ENCODE measurements around the gene C1orf53. TPM values are rescaled to one million over a fixed set of nuclear protein-coding genes. Genes with fewer than 3 reads are reported as not detected.

Gene C1orf53
- total RNA-seq, 2 experiments from 2014 or later = 2.4 to 4.1 TPM

DNA sequence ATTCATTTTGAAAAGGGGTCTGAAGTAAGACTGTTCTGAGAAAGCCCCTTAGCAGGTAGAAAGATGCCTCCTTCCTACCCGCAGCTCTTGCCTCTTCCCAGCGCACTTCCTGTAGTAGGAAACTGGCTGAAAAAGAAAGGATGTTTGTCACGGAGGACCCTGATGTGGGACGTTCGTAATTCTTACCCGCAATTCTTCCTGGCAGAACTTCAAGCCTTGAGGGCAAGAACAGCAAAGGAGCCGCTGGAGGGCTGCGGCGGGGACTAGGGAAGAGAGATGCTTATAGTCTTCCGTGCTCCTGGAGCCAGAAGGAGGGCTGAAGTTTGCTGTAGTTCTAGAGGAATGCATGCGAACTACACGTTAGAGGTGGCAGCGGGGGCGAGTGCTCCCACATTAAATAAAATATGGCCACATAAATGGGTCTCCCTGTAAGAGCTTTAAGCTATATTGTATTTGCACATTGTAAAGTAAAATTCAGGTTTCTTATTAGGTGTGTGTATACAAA, 6.3 kb downstream of the C1orf53 start:
- ChIA-PET CTCF (ENCODE audit: unreplicated experiment) (no interaction called here), POLR2A (no interaction called here)
- peaks cover under 1% of the 10 kb centered on the region for H3K4me1 ChIP-seq (ENCODE audit: insufficient read depth, low read length, poor library complexity, severe bottlenecking)
- H3K9me2 ChIP-seq (ENCODE audit: insufficient read depth, low read length) = no peaks in the 10 kb centered on the region
- H3K36me3 ChIP-seq (ENCODE audit: insufficient read depth, low read length) = no peaks in the 10 kb centered on the region
- no peaks in the 10 kb centered on the region for H3K9me3 ChIP-seq (ENCODE audit: low read length)
- TF ChIP-seq EZH2phosphoT487 (IDR thresholded peaks at IDR 0.05; ENCODE audit: borderline replicate concordance, low read depth, low read length) (no peak), CTCF (conservative IDR thresholded peaks at IDR 0.05; ENCODE audit: low read length) (no peak)
- H3K27ac ChIP-seq (ENCODE audit: low read depth, low read length, poor library complexity, severe bottlenecking) = no peak overlapping the region
- H3K4me2 ChIP-seq (ENCODE audit: low read length) = no peak overlapping the region
- no peak overlapping the region for H2AFZ ChIP-seq (ENCODE audit: low read length)
- BruUV-seq (replicated peaks) = no TSS peak
- DNase-seq (ENCODE audit: low spot score) = no peak
- no peaks in the 10 kb centered on the region; the same call in 1 of the 2 replicates for H4K20me1 ChIP-seq (ENCODE audit: insufficient read depth, low read length)
- no peaks in the 10 kb centered on the region for H3K79me2 ChIP-seq (ENCODE audit: insufficient read depth, low read depth, low read length)
- intact Hi-C loops (cut with micrococcal nuclease; ENCODE audit: unreplicated experiment) = no loop called here
- H3K4me3 ChIP-seq (ENCODE audit: low read depth, low read length, poor library complexity, severe bottlenecking) = no peak overlapping the region

DNA sequence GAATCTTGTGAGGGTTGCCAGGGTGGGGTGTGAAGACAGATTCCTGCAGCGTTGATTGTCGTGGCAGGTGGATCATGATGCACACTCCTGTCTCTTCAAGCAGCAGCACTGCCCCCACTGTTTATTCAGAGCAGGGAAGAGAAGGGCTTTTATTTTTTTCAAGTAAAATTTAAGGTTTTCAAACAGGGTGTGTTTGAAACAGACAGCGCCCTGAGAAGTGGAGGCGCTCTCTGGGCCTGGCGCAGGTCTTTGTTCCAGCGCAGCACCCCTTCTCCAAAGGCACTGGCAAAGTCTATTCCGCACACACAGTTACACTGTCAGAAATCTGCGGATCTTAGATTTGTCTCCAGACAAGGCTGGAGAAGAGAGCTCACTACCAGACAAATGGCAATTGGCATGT, 7.0 kb downstream of the C1orf53 start:
- H4K20me1 ChIP-seq (ENCODE audit: insufficient read depth, low read length) = no peaks in the 10 kb centered on the region; the same call in 1 of the 2 replicates
- H3K4me1 ChIP-seq (ENCODE audit: insufficient read depth, low read length, poor library complexity, severe bottlenecking) = no peaks in the 10 kb centered on the region
- no peaks in the 10 kb centered on the region for H3K36me3 ChIP-seq (ENCODE audit: insufficient read depth, low read length)
- no peak overlapping the region for H3K4me3 ChIP-seq (ENCODE audit: low read depth, low read length, poor library complexity, severe bottlenecking)
- no peaks in the 10 kb centered on the region for H3K9me2 ChIP-seq (ENCODE audit: insufficient read depth, low read length)
- no peaks in the 10 kb centered on the region for H3K9me3 ChIP-seq (ENCODE audit: low read length)
- H3K79me2 ChIP-seq (ENCODE audit: insufficient read depth, low read depth, low read length) = no peaks in the 10 kb centered on the region
- TF ChIP-seq EZH2phosphoT487 (IDR thresholded peaks at IDR 0.05; ENCODE audit: borderline replicate concordance, low read depth, low read length) (no peak), CTCF (conservative IDR thresholded peaks at IDR 0.05; ENCODE audit: low read length) (no peak)
- CTCF ChIA-PET (ENCODE audit: unreplicated experiment) = no interaction called here
- H3K27ac ChIP-seq (ENCODE audit: low read depth, low read length, poor library complexity, severe bottlenecking) = no peak overlapping the region
- POLR2A ChIA-PET = no interaction called here
- no peak for DNase-seq (ENCODE audit: low spot score)
- H2AFZ ChIP-seq (ENCODE audit: low read length) = no peak overlapping the region
- no peak overlapping the region for H3K4me2 ChIP-seq (ENCODE audit: low read length)
- BruUV-seq (replicated peaks) = no TSS peak
- intact Hi-C loops (cut with micrococcal nuclease; ENCODE audit: unreplicated experiment) = no loop called here

- H3K4me3 ChIP-seq (ENCODE audit: low read depth, low read length, poor library complexity, severe bottlenecking) = no peak overlapping the region
- no peaks in the 10 kb centered on the region for H3K79me2 ChIP-seq (ENCODE audit: insufficient read depth, low read depth, low read length)
- H3K36me3 ChIP-seq (ENCODE audit: insufficient read depth, low read length) = no peaks in the 10 kb centered on the region
- no peak for TF ChIP-seq CTCF (conservative IDR thresholded peaks at IDR 0.05; ENCODE audit: low read length)
- TF ChIP-seq EZH2phosphoT487 (IDR thresholded peaks at IDR 0.05; ENCODE audit: borderline replicate concordance, low read depth, low read length) = 0 out of 2 replicates have a peak, but pooled peaks have one; percentile 51
- no peak overlapping the region for H3K27ac ChIP-seq (ENCODE audit: low read depth, low read length, poor library complexity, severe bottlenecking)
- no peak for DNase-seq (ENCODE audit: low spot score)
- H3K9me2 ChIP-seq (ENCODE audit: insufficient read depth, low read length) = no peaks in the 10 kb centered on the region
- POLR2A ChIA-PET = interaction anchor here (0.6 to 0.9 kb wide), 3 partner anchors 20 to 372 kb away, joined by 3 to 5 read pairs (median 4); no protein-coding TSS in a partner anchor
- BruUV-seq (replicated peaks) = no TSS peak
- H2AFZ ChIP-seq (ENCODE audit: low read length) = no peak overlapping the region
- intact Hi-C loops (cut with micrococcal nuclease; ENCODE audit: unreplicated experiment) = no loop called here
- no peak overlapping the region for H3K4me2 ChIP-seq (ENCODE audit: low read length)
- CTCF ChIA-PET (ENCODE audit: unreplicated experiment) = interaction anchor here (1.2 kb wide), 1 partner anchor 12 kb away, joined by 4 read pairs; no protein-coding TSS in a partner anchor
- H3K9me3 ChIP-seq (ENCODE audit: low read length) = no peaks in the 10 kb centered on the region
- no peaks in the 10 kb centered on the region; the same call in 1 of the 2 replicates for H4K20me1 ChIP-seq (ENCODE audit: insufficient read depth, low read length)
- H3K4me1 ChIP-seq (ENCODE audit: insufficient read depth, low read length, poor library complexity, severe bottlenecking) = no peaks in the 10 kb centered on the region
Observed at GRCh38 chr1:197910120-197910991, 7.9 kb downstream of the C1orf53 start.

Data from OCI-LY7 (cell line).